HG03064 (cell line): ENCODE measurements around the gene ELP1.
"Not testable (repeated sequence)": the region's sequence is repeated elsewhere in the genome, so short reads cannot be mapped to it uniquely, and the experiment has no call there.

ENCODE experiments used
- ATAC-seq: cut with Tn5 transposase; IDR thresholded peaks from one replicate; pipeline ENCODE4 v1.9.1; 2021; ENCODE audit warnings: low read depth; ENCODE audit not compliant: unreplicated experiment

ELP1 gene

GRCh38 chr9:108855529-108855886 lies 78.4 kb downstream of the ELP1 start:
- ATAC-seq = no peak

GRCh38 chr9:108854641-108855528 lies 79.0 kb downstream of the ELP1 start:
- no peak for ATAC-seq

GRCh38 chr9:108854094-108854493 lies 79.8 kb downstream of the ELP1 start:
- ATAC-seq = no peak

- no peak for ATAC-seq
Observed at GRCh38 chr9:108852079-108852478, 81.8 kb downstream of the ELP1 start.

GRCh38 chr9:108851138-108851537 lies 82.8 kb downstream of the ELP1 start:
- no peak for ATAC-seq

GRCh38 chr9:108850293-108850897 lies 83.5 kb downstream of the ELP1 start:
- no peak for ATAC-seq

- ATAC-seq = not testable (repeated sequence)
Observed at GRCh38 chr9:108848296-108848695, 85.6 kb downstream of the ELP1 start.

- no peak for ATAC-seq
Observed at GRCh38 chr9:108845947-108846346, 88.0 kb downstream of the ELP1 start.

GRCh38 chr9:108845507-108845906 lies 88.4 kb downstream of the ELP1 start:
- ATAC-seq = no peak

GRCh38 chr9:108844856-108845255 lies 89.1 kb downstream of the ELP1 start:
- no peak for ATAC-seq

GRCh38 chr9:108844391-108844790 lies 89.5 kb downstream of the ELP1 start:
- ATAC-seq = no peak

- no peak for ATAC-seq
Observed at GRCh38 chr9:108842610-108843295, 91.2 kb downstream of the ELP1 start.

GRCh38 chr9:108839561-108839960 lies 94.4 kb downstream of the ELP1 start:
- ATAC-seq = not testable (repeated sequence)

GRCh38 chr9:108838017-108838416 lies 95.9 kb downstream of the ELP1 start:
- no peak for ATAC-seq

- ATAC-seq = no peak
Observed at GRCh38 chr9:108837530-108837929, 96.4 kb downstream of the ELP1 start.

GRCh38 chr9:108836781-108837180 lies 97.1 kb downstream of the ELP1 start:
- ATAC-seq = no peak

- no peak for ATAC-seq
Observed at GRCh38 chr9:108836319-108836718, 97.6 kb downstream of the ELP1 start.

GRCh38 chr9:108835831-108836230 lies 98.1 kb downstream of the ELP1 start:
- ATAC-seq = no peak

GRCh38 chr9:108834959-108835665 lies 98.8 kb downstream of the ELP1 start:
- no peak for ATAC-seq

GRCh38 chr9:108832179-108832500 lies 101.8 kb downstream of the ELP1 start:
- ATAC-seq = no peak
